Superior temporal gyrus (tissue), 1 donor: ENCODE results near the gene GALNT14.

Experiments
- DNase-seq: peaks from one replicate; pipeline ENCODE4 v3.0.0-alpha.2; 2016; ENCODE audit errors: extremely low spot score

GALNT14 gene

GRCh38 chr2:30894498-30895119 is 243.6 kb downstream of the GALNT14 start:
- no peak for DNase-seq

DNA sequence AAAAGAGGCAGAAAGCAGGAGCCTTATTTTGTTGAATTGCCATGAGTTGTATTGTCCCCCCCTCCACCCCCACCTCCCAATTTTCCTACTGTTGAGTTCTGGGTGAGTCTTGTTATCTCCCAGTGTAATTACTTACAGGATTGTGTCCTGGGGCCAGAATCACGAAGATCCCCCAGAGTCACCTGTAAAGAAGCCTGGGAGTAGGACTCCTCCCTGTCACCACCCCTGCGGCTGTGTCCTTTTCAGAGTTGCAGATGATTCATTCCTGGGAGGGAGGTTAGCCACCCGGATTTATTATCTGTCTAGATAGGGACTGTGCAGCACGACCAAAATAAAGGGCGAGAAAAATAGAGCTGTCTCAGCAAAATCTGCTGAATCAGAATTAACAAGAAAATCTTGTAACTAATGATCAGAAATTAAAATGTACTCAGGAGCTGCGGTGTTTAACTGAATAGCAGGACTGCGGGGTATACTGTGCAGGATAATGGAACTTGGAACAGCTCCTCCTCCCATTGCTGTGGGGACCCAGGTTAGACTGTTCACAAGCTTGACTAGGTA is 249.3 kb downstream of the GALNT14 start:
- no peak for DNase-seq

DNA sequence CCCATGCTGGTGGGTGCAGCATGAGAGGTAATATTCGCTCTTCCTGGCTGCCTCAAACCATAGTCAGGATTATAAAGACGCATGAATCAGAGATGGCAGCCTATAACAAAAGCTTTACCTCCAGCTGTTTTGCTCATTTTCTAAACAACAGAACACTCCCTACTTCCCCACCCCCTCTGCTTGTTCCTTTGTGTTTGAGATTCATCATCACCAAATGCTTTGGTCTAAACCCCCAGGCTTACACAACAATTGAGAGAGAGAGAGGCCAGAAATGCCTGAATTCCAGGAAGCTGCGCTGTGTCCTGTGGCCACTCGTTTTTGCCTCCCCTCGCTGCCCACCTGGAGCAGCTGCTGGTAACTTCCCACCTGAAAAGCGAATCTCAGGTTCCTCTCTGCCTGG is 252.2 kb downstream of the GALNT14 start:
- DNase-seq: no peak

GRCh38 chr2:30883822-30884221 is 254.4 kb downstream of the GALNT14 start:
- no peak for DNase-seq

GRCh38 chr2:30883184-30883583 is 255.1 kb downstream of the GALNT14 start:
- DNase-seq: no peak

GRCh38 chr2:30880516-30880915 is 257.7 kb downstream of the GALNT14 start:
- no peak for DNase-seq

DNA sequence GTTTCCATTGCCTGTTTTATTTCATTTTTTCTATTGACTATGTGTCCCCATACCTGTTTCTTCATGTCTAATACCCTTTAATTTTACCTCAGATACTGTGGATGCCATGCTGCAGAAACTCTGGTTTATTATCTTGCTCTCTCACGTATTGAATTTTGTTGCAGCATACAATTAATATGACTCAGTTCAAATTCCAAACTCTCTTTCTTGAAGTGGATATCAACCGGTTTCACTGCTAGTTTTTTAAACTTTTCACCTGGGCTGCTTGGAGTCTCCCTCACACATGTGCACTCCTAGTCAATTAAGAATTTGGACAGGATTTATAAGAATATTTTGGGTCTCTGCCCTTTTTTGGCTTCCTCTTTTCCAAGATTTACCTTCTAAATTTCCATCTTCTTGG is 260.4 kb downstream of the GALNT14 start:
- no peak for DNase-seq

- DNase-seq: no peak
These were observed 265.4 kb downstream of the GALNT14 start for GRCh38 chr2:30872797-30873196.

- DNase-seq: peak; percentile 12
These were observed 266.1 kb downstream of the GALNT14 start for GRCh38 chr2:30871980-30872789.

DNA sequence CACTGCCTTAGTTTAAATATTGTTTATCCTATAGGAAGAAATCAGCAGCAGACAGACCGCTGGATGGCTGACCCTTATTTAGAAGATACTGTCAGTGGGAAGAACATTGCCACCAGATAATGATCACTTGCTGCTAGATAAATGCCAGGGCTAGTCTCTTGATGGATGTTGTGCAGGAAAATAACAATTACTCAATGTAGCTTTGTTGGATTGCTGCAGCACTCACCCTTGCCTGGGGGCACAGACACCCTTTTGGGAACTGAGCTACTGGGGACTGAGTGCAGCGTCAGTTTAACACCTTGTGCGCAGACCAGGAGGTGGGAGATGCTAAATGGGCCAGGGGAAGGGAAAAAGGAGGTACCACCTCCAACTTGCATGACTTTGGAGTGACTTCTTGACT is 266.8 kb downstream of the GALNT14 start:
- DNase-seq: no peak

GRCh38 chr2:30869988-30870387 is 268.3 kb downstream of the GALNT14 start:
- no peak for DNase-seq

DNA sequence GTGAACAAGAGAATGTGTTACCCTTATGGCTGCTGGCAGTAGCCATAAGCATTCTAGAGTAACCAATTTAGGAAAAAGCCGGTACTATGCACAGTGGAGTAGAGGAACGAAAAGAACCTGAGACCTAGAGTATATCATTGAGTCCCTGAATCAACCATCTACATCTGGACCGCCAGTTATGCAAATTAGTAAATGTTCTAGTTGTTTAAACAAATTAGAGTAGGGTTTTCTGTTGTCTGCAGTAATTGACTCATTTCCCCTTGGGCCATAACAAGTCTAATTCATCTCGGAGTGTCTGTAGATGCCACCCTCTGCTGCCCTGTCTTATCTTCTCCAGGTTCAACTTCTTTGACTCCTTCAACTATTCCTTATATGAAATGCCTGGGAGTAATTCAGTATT is 270.9 kb downstream of the GALNT14 start:
- DNase-seq: no peak

DNA sequence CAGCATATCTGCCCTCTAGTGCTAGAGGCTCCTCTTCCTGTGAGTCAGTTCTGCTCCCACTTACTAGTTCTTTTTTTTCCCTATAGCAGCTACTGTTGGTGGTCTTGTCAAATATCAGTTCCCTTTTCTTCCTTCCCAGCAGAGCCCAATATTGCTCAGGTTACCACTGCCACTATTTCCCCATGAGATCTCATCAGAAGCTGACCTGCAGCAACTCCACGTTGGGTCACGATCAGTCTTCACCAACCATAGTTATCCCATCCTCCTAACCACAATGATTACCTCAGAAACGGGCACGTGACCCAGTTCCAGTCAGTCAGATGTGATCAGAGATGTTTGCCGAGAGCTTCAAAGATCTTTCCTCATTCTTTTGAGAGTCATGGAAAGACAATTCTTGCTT is 271.3 kb downstream of the GALNT14 start:
- DNase-seq: no peak

GRCh38 chr2:30865892-30866681 is 272.2 kb downstream of the GALNT14 start:
- DNase-seq: no peak

DNA sequence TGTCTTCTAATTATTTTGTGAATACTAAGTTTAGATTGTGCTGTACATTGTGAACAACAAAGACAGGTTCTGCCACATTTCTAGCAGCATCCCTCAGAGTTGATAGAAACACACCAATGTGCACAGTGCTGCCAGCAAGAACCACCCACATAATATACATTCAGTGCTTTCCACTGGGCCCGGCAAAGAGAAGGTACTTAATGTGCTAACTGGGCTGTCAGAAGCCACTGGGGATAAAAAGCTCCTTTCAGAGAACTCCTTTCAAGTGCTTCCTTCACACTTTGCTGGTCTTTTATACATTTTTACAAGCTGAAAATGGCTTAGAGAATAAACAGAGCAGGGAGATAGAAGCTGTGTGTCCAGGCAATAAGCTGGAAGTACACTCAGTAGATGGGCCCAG is 273.0 kb downstream of the GALNT14 start:
- peak; percentile 65 for DNase-seq

DNA sequence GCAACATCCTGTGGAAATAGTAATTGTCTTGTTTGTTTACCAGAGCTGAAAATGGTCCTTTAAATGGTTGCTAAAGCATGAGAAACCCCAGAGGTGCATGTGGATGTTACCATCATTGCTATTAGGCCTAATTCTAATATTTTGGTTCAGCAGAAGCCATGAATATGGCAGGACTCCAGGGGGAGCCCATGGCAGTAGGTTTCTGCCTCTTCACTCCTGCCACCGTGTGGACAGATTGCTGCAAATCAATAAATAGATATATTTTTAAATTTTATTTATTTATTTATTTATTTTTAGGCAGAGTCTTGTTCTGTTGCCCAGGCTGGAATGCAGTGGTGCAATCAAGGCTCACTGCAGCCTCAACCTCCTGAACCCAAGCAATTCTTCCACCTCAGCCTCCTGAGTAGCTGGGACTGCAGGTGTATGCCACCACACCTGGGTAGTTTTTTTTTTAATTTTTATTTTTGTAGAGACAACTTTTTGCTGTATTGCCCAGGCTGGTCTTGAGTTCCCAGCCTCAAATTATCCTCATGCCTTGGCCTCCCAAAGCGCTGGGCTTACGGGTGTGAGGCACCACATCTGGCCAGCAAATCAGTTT is 276.1 kb downstream of the GALNT14 start:
- DNase-seq: peak; percentile 89

DNA sequence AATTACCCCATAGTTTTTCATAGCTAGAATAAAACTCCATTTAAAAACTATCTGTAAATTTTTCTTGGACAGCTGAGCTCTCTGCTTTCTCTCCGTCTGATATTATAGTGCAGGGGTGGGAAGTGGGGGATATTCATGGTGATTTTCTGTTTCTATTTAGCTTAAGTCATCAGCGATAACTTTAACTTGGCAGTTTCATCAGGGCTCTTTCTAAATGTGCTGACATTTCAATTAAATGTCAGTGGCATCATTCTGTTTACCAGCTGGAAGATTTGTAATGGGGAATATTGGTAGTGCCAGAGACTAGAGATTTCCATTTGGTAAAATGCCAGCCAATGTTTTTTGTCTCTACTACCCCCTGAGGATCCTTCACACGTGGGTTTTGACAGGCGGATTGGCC is 277.5 kb downstream of the GALNT14 start:
- peak; percentile 18 for DNase-seq
